GM23248 (cell line): ENCODE measurements around the gene GSTT2.

Experiments
- EZH2 ChIP-seq: fragments of 200-600 bp; sonication (generic); IDR thresholded peaks from 2 replicates; pipeline ENCODE4 v1.6.1; 2018; ENCODE audit warnings: antibody characterized with exemption, mild to moderate bottlenecking; ENCODE audit not compliant: insufficient read depth, poor library complexity, severe bottlenecking
- EZH2phosphoT487 ChIP-seq: fragments of 200-600 bp; sonication (generic); IDR thresholded peaks from 2 replicates; pipeline ENCODE4 v1.6.1; 2018; ENCODE audit warnings: antibody characterized with exemption, moderate library complexity, mild to moderate bottlenecking, low read depth; ENCODE audit not compliant: insufficient read depth

GRCh38 chr22:23939017-23939357 lies 40.9 kb upstream of the GSTT2 start:
- TF ChIP-seq EZH2phosphoT487 (no peak), EZH2 (no peak)
